Measurements from ENCODE around the gene CIAO2B.

DNA sequence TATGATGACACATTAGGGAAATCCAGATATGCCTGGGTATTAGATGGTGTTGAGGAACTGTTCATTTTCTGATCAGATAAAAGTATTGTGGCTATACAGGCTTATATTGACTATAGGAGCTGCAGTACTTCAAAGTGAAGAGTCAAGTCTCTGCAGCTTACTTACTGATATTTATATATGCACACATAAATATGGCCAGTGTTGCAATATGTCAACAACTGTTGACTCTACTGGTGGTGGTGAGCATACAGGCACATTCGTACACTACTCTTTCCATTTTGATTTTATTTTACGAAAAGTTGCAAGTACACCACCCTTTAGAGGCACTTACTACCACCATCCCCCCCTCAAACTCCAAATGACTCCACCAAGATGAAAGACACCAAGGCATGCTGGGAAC is 2.5 kb downstream of the CIAO2B start:
- no peak for TF ChIP-seq POLR2A (IDR thresholded peaks at IDR 0.05)
- TF ChIP-seq, protein P1, sequence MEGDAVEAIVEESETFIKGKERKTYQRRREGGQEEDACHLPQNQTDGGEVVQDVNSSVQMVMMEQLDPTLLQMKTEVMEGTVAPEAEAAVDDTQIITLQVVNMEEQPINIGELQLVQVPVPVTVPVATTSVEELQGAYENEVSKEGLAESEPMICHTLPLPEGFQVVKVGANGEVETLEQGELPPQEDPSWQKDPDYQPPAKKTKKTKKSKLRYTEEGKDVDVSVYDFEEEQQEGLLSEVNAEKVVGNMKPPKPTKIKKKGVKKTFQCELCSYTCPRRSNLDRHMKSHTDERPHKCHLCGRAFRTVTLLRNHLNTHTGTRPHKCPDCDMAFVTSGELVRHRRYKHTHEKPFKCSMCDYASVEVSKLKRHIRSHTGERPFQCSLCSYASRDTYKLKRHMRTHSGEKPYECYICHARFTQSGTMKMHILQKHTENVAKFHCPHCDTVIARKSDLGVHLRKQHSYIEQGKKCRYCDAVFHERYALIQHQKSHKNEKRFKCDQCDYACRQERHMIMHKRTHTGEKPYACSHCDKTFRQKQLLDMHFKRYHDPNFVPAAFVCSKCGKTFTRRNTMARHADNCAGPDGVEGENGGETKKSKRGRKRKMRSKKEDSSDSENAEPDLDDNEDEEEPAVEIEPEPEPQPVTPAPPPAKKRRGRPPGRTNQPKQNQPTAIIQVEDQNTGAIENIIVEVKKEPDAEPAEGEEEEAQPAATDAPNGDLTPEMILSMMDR (IDR thresholded peaks at IDR 0.05), result no peak
- TF ChIP-seq EP300 (IDR thresholded peaks at IDR 0.05), result no peak

All from sigmoid colon (tissue), 4 donors.